Dendritic cell treated with granulocyte-macrophage colony-stimulating factor and Interleukin-4, amounts not matched to agents 40 ng/mL and 50 ng/mL, for 4 days (primary cell): ENCODE data around the gene PPME1.

Source experiments
- H3K27ac Mint-ChIP-seq: one replicate; pipeline ENCODE4 v1.8.0; 2022; ENCODE audit warnings: mild to moderate bottlenecking, mixed read lengths
- H3K27me3 Mint-ChIP-seq: one replicate; pipeline ENCODE4 v1.8.0; 2022; ENCODE audit warnings: mild to moderate bottlenecking, mixed read lengths
- H3K36me3 Mint-ChIP-seq: one replicate; pipeline ENCODE4 v1.8.0; 2022; ENCODE audit warnings: low read depth, mixed read lengths
- H3K4me1 Mint-ChIP-seq: one replicate; pipeline ENCODE4 v1.8.0; 2022; ENCODE audit warnings: low read depth, mixed read lengths
- H3K4me3 Mint-ChIP-seq: one replicate; pipeline ENCODE4 v1.8.0; 2022; ENCODE audit warnings: mild to moderate bottlenecking, moderate library complexity, mixed read lengths
- H3K9me3 Mint-ChIP-seq: one replicate; pipeline ENCODE4 v1.8.0; 2022; ENCODE audit warnings: mixed read lengths
- intact Hi-C: fragments of 100-400 bp; cut with micrococcal nuclease; formaldehyde crosslinking; loops from one replicate; pipeline ENCODE4 v1.15.0; 2022

The PPME1 gene

DNA sequence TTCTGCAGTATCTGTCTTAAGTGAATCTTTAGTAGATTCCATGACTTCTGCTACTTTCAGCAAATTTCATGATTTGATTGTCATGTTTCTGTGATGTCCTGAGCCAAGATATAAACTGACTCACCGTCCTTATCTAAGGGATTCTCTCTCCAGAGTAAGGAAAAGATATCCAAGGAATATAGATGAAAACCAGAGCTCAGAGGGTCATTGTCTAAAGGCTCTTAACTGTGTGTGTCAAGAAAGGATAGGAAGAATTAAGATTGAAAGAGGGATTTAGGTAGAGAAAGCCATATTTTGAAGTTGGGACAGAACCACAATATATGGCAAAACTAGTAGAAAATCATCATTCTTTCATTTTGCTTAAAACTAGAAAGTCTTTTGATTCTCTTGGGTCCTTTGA lies 50.7 kb downstream of the PPME1 start:
- Mint-ChIP-seq H3K27ac (no peak overlapping the region), H3K4me3 (no peak overlapping the region), H3K4me1 (no peaks in the 10 kb centered on the region), H3K36me3 (peaks cover 7% of the 10 kb centered on the region), H3K9me3 (no peaks in the 10 kb centered on the region), H3K27me3 (no peaks in the 10 kb centered on the region)
- intact Hi-C loops, result no loop called here

GRCh38 chr11:74225565-74225964 lies 54.5 kb downstream of the PPME1 start:
- Mint-ChIP-seq H3K36me3 (peaks cover 7% of the 10 kb centered on the region), H3K27ac (no peak overlapping the region), H3K27me3 (no peaks in the 10 kb centered on the region), H3K4me3 (no peak overlapping the region), H3K4me1 (no peaks in the 10 kb centered on the region), H3K9me3 (no peaks in the 10 kb centered on the region)
- intact Hi-C loops, result no loop called here

- Mint-ChIP-seq H3K36me3 (peaks cover 18% of the 10 kb centered on the region), H3K4me3 (no peak overlapping the region), H3K27ac (no peak overlapping the region), H3K27me3 (no peaks in the 10 kb centered on the region), H3K4me1 (no peaks in the 10 kb centered on the region), H3K9me3 (no peaks in the 10 kb centered on the region)
- intact Hi-C loops, result no loop called here
These were observed 55.8 kb downstream of the PPME1 start for GRCh38 chr11:74226907-74227306.

DNA sequence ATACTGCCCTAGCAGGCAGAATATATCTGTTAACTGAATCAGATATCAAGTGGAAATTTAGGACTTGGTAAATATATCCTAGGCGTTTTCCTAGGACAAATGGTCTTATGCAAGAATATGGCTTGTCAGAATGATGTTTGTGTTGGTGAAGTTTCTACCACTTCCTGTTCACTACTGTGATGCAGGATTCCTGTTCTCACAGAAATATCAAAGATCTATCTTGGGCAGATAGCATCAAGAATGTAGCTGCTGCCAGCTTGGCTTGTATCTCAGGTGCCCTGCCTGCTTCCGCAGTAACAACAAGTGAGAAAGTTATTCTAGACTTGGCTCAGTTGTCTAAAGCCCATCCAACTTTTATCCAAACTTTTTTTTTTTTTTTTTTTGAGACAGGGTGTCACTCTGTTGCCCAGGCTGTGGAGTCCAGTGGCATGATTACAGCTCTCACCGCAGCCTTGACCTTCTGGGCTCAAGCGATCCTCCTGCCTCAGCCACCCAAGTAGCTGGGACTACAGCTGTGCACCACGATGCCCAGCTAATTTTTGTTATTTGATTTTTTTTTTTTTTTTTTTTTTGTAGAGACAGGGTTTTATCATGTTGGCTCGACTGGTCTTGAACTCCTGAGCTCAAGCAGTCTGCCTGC lies 61.3 kb downstream of the PPME1 start:
- Mint-ChIP-seq H3K27ac (no peak overlapping the region), H3K9me3 (no peaks in the 10 kb centered on the region), H3K27me3 (no peaks in the 10 kb centered on the region), H3K4me3 (no peak overlapping the region), H3K4me1 (no peaks in the 10 kb centered on the region), H3K36me3 (peaks cover 14% of the 10 kb centered on the region)
- intact Hi-C loops, result no loop called here

GRCh38 chr11:74233683-74234082 lies 62.6 kb downstream of the PPME1 start:
- Mint-ChIP-seq H3K27ac (no peak overlapping the region), H3K27me3 (no peaks in the 10 kb centered on the region), H3K9me3 (no peaks in the 10 kb centered on the region), H3K36me3 (peaks cover 15% of the 10 kb centered on the region), H3K4me1 (no peaks in the 10 kb centered on the region), H3K4me3 (no peak overlapping the region)
- intact Hi-C loops, result no loop called here

GRCh38 chr11:74235121-74235520 lies 64.0 kb downstream of the PPME1 start:
- Mint-ChIP-seq H3K9me3 (no peaks in the 10 kb centered on the region), H3K4me3 (no peak overlapping the region), H3K36me3 (peaks cover 29% of the 10 kb centered on the region), H3K27ac (no peak overlapping the region), H3K27me3 (no peaks in the 10 kb centered on the region), H3K4me1 (no peaks in the 10 kb centered on the region)
- intact Hi-C loops, result no loop called here

- Mint-ChIP-seq H3K9me3 (no peaks in the 10 kb centered on the region), H3K27me3 (no peaks in the 10 kb centered on the region), H3K36me3 (peaks cover 29% of the 10 kb centered on the region), H3K4me1 (no peaks in the 10 kb centered on the region), H3K27ac (no peak overlapping the region), H3K4me3 (no peak overlapping the region)
- intact Hi-C loops, result no loop called here
These were observed 66.5 kb downstream of the PPME1 start for GRCh38 chr11:74237541-74237940.

GRCh38 chr11:74238243-74238642 lies 67.2 kb downstream of the PPME1 start:
- H3K4me1 Mint-ChIP-seq, result no peaks in the 10 kb centered on the region

GRCh38 chr11:74248469-74248868 lies 77.4 kb downstream of the PPME1 start:
- Mint-ChIP-seq H3K27ac (no peak overlapping the region), H3K4me3 (no peak overlapping the region), H3K9me3 (no peaks in the 10 kb centered on the region), H3K36me3 (peaks cover 68% of the 10 kb centered on the region), H3K27me3 (no peaks in the 10 kb centered on the region), H3K4me1 (no peaks in the 10 kb centered on the region)
- intact Hi-C loops, result no loop called here

More at GRCh38 chr11:74238243-74238642, 67.2 kb downstream of the PPME1 start:
- H3K36me3 Mint-ChIP-seq, result peaks cover 29% of the 10 kb centered on the region
- no peaks in the 10 kb centered on the region for H3K27me3 Mint-ChIP-seq
- intact Hi-C loops, result no loop called here
- no peak overlapping the region for H3K4me3 Mint-ChIP-seq
- no peak overlapping the region for H3K27ac Mint-ChIP-seq
- H3K9me3 Mint-ChIP-seq, result no peaks in the 10 kb centered on the region

GRCh38 chr11:74249496-74249895 lies 78.4 kb downstream of the PPME1 start:
- Mint-ChIP-seq H3K36me3 (peaks cover 78% of the 10 kb centered on the region), H3K27me3 (no peaks in the 10 kb centered on the region), H3K9me3 (no peaks in the 10 kb centered on the region), H3K4me1 (no peaks in the 10 kb centered on the region), H3K4me3 (no peak overlapping the region), H3K27ac (no peak overlapping the region)
- intact Hi-C loops, result no loop called here

- H3K27ac Mint-ChIP-seq, result no peak overlapping the region
These were observed 82.3 kb downstream of the PPME1 start for GRCh38 chr11:74253361-74253760.

GRCh38 chr11:74255741-74256375 lies 84.8 kb downstream of the PPME1 start:
- intact Hi-C loops, result loop anchor here (1.0 to 2.0 kb wide), 2 partner anchors 193 to 315 kb away; no protein-coding TSS in a partner anchor
- H3K9me3 Mint-ChIP-seq, result no peaks in the 10 kb centered on the region
- H3K4me3 Mint-ChIP-seq, result no peak overlapping the region
- peaks cover 6% of the 10 kb centered on the region for H3K4me1 Mint-ChIP-seq
- H3K27ac Mint-ChIP-seq, result no peak overlapping the region
- H3K27me3 Mint-ChIP-seq, result peaks cover under 1% of the 10 kb centered on the region
- H3K36me3 Mint-ChIP-seq, result peaks cover 42% of the 10 kb centered on the region

More at GRCh38 chr11:74253361-74253760, 82.3 kb downstream of the PPME1 start:
- Mint-ChIP-seq H3K36me3 (peaks cover 63% of the 10 kb centered on the region), H3K9me3 (no peaks in the 10 kb centered on the region), H3K4me1 (peaks cover 6% of the 10 kb centered on the region), H3K27me3 (no peaks in the 10 kb centered on the region), H3K4me3 (no peak overlapping the region)
- intact Hi-C loops, result no loop called here

GRCh38 chr11:74256378-74257133 lies 85.5 kb downstream of the PPME1 start:
- intact Hi-C loops, result no loop called here
- peaks cover 35% of the 10 kb centered on the region for H3K36me3 Mint-ChIP-seq
- peaks cover 6% of the 10 kb centered on the region for H3K4me1 Mint-ChIP-seq
- no peak overlapping the region for H3K4me3 Mint-ChIP-seq
- peaks cover 3% of the 10 kb centered on the region for H3K27me3 Mint-ChIP-seq
- no peaks in the 10 kb centered on the region for H3K9me3 Mint-ChIP-seq
- H3K27ac Mint-ChIP-seq, result no peak overlapping the region

DNA sequence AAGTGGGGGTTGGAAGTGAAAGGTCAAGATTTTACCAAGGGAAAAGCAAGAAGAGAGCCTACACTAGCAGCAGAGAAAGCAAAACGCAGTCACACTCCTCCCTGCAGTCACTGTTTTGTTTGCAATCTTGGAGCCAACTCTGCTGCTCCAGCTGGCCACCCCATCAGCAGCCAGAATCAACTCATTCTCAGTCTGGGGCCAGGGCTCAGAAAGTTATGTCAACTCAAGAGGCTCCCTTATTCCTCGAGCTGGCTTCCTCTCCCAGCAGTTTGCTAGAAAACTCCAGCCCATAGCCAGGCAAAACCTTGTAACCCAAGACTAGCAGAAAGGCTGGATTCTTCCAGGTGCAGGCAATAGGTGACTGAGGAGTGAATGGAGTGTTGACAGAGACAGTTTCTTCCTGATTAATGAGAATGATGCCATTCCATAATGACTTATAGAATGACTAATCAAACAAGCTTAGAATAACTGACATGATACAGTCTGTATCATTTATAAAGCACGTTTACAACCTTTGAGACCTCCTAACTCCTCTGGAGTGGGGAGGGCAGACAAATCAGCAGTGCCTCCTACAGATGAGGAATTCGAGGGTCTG lies 87.0 kb downstream of the PPME1 start:
- H3K27ac Mint-ChIP-seq, result no peak overlapping the region
- peaks cover 10% of the 10 kb centered on the region for H3K27me3 Mint-ChIP-seq

More for the DNA sequence above, 87.0 kb downstream of the PPME1 start:
- Mint-ChIP-seq H3K36me3 (peaks cover 25% of the 10 kb centered on the region), H3K9me3 (no peaks in the 10 kb centered on the region), H3K4me1 (peaks cover 6% of the 10 kb centered on the region), H3K4me3 (no peak overlapping the region)
- intact Hi-C loops, result no loop called here
